Activated T-helper 17 cell treated with anti-CD3 and anti-CD28 coated beads, Interleukin-2, amount 50 U/mL, for 72 hours (primary cell): ENCODE results near the gene CSTB. TPM values are rescaled to one million over a fixed set of nuclear protein-coding genes. Genes with fewer than 3 reads are reported as not detected.

Experiments used
- ATAC-seq: fragments of 150-1000 bp; cut with Tn5 transposase; replicated peaks from 2 replicates; pipeline ENCODE4 v1.10.0; 2021; ENCODE audit warnings: mild to moderate bottlenecking, moderate library complexity
- H3K27ac Mint-ChIP-seq: one replicate; pipeline ENCODE4 v1.8.0; 2022; ENCODE audit warnings: mixed read lengths
- H3K27me3 Mint-ChIP-seq: one replicate; pipeline ENCODE4 v1.8.0; 2022; ENCODE audit warnings: mixed read lengths
- H3K36me3 Mint-ChIP-seq: one replicate; pipeline ENCODE4 v1.8.0; 2022; ENCODE audit warnings: low read depth, mild to moderate bottlenecking, mixed read lengths
- H3K4me1 Mint-ChIP-seq: one replicate; pipeline ENCODE4 v1.8.0; 2022; ENCODE audit warnings: mixed read lengths
- H3K4me3 Mint-ChIP-seq: one replicate; pipeline ENCODE4 v1.8.0; 2022; ENCODE audit warnings: mild to moderate bottlenecking, mixed read lengths
- H3K9me3 Mint-ChIP-seq: one replicate; pipeline ENCODE4 v1.8.0; 2022; ENCODE audit warnings: mixed read lengths
- total RNA-seq, 2 donors: library from RNA; stranded (reverse); gene quantifications; one replicate each; pipeline ENCODE4 v1.2.3, GENCODE V29; 2022

Gene CSTB
- total RNA-seq, 2 donors from 2014 or later: 32.5 to 33.6 TPM

DNA sequence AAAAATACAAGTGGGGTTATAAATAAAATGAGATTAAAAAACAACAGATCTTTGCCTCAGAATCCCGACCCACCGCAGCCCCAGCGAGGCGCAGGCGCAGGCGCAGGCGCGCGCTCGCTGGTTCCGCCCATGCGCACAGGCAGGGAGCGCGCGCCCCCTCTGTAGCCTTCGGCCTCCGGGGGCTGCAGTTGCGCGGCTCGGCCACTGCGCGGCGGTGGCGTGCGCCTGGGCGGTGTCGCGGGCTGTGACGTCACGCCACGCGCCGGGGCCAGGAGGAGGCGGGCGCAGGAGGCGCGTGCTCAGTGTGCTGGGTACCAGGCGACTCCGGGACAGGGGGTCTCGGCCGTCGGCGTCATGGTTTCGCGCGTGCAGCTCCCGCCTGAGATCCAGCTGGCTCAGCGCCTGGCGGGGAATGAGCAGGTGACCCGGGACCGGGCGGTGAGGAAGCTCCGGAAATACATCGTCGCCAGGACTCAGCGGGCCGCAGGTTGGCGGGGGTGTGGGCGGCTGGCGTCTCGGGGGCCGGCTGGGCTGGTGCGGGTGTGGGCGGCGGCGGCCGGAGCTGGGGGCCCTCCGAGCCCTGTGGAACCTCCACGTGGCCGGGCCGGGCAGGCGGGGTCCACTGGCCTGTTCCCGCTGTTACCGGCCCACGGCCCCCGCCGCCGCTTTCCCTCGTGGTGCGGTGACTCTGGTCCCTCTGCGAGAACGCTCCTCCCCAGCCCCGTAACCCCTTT, 13.3 kb upstream of the CSTB start, which contains the start of gene RRP1:
RRP1 (plus strand) TSS at position 302 of the 734 bp plus-strand sequence; CDS start at position 355, 53 bp downstream.
- Mint-ChIP-seq H3K4me1 (peaks cover 11% of the 10 kb centered on the region), H3K9me3 (no peaks in the 10 kb centered on the region), H3K36me3 (peaks cover 48% of the 10 kb centered on the region), H3K4me3 (peak within 1 kb of the TSS; percentile 98), H3K27ac (peak within 1 kb of the TSS; percentile 93), H3K27me3 (no peaks in the 10 kb centered on the region)
- ATAC-seq: peak; percentile 92

DNA sequence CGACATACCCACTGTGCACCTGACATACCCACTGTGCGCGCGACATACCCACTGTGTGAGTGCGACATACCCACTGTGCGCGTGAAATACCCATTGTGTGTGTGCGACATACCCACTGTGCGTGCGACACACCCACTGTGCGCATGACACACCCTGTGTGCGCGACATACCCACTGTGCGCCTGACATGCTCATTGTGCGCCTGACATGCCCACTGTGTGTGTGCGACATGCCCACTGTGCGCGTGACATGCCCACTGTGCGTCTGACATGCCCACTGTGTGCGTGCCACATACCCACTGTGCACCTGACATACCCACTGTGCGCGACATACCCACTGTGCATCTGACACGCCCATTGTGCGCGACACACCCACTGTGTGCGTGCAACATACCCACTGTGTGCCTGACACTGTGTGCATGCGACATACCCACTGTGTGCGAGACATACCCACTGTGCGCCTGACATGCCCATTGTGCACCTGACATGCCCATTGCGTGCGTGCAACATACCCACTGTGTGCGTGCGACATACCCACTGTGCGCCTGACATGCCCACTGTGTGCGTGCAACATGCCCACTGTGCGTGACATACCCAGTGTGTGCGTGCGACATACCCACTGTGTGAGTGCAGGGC, 10.8 kb upstream of the CSTB start:
- no peak for ATAC-seq
- peaks cover 16% of the 10 kb centered on the region for H3K4me1 Mint-ChIP-seq
- no peaks in the 10 kb centered on the region for H3K9me3 Mint-ChIP-seq
- no peaks in the 10 kb centered on the region for H3K27me3 Mint-ChIP-seq
- H3K4me3 Mint-ChIP-seq: no peak overlapping the region
- peaks cover 23% of the 10 kb centered on the region for H3K36me3 Mint-ChIP-seq
- H3K27ac Mint-ChIP-seq: no peak overlapping the region

DNA sequence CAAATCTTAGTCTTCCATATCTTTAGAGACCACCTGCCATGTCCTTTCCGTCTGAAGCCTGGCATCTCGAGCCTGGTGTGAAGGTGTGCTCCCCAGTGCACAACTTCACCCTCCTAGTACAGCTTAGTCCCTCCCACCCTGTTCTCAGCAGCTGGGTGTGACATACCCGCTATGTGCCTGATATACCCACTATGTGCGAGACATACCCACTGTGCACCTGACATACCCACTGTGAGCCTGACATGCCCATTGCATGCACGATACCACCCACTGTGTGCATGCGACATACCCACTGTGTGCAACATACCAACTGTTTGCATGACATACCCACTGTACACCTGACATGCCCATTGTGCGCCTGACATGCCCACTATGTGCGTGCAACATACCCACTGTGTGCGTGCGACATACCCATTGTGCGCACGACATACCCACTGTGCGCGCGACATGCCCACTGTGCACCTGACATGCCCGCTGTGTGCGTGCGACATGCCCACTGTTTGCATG, 10.2 kb upstream of the CSTB start:
- Mint-ChIP-seq H3K4me3 (no peak overlapping the region), H3K36me3 (peaks cover 17% of the 10 kb centered on the region), H3K9me3 (no peaks in the 10 kb centered on the region), H3K27me3 (no peaks in the 10 kb centered on the region), H3K27ac (no peak overlapping the region), H3K4me1 (peaks cover 14% of the 10 kb centered on the region)
- ATAC-seq: no peak

DNA sequence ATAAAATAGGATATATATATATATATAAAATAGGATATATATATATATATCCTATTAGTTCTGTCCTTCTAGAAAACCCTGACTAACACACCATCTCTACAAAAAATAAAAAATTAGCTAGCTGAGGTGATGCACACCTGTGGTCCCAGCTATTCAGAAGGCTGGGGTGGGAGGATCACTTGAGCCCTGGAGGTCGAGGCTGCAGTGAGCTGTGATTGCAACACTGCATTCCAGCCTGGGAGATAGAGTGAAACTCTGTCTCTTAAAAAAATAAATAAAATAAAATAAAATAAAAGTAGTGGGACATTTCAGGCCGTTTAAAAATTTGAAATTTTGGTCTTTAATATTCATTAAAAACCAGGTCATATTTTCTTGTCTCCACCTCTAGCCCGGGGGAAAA, 9.0 kb upstream of the CSTB start:
- no peaks in the 10 kb centered on the region for H3K9me3 Mint-ChIP-seq

DNA sequence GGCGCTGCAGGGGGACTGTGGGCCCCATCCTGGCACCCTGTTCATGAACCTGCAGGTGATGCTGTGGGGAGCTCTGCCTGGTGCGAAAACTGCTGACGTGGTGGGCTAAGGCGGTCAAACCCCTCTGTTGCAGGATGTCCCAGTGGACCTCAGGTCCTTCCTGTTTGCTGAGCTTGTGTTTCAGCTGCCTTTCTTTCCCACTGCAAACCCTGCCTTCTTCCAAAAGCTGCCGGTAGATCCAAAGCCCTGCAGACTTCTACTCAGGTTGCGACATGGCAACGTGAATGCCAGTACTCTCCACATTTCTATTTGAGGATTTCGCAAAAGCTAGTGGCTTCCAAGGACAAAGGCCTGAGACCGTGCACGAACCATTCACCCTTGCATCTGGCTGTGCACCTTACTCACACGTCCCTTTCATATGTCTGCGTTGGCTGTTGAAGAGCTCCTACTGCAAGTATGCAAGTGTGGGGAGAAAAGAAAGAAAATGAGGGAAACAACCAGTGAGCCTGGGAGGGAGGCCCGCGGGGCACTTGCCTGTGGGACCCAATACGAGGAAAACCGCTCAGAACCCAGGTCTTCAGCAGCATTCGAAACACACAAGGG, 7.1 kb upstream of the CSTB start:
- Mint-ChIP-seq H3K27me3 (no peaks in the 10 kb centered on the region), H3K4me1 (peaks cover 20% of the 10 kb centered on the region), H3K4me3 (peak overlapping the region; percentile 62), H3K27ac (peak overlapping the region; percentile 77), H3K9me3 (no peaks in the 10 kb centered on the region), H3K36me3 (no peaks in the 10 kb centered on the region)
- ATAC-seq: no peak

More for the DNA sequence above, 9.0 kb upstream of the CSTB start:
- H3K27me3 Mint-ChIP-seq: no peaks in the 10 kb centered on the region
- peaks cover 5% of the 10 kb centered on the region for H3K36me3 Mint-ChIP-seq
- no peak overlapping the region for H3K4me3 Mint-ChIP-seq
- H3K27ac Mint-ChIP-seq: no peak overlapping the region
- no peak for ATAC-seq
- peaks cover 10% of the 10 kb centered on the region for H3K4me1 Mint-ChIP-seq

DNA sequence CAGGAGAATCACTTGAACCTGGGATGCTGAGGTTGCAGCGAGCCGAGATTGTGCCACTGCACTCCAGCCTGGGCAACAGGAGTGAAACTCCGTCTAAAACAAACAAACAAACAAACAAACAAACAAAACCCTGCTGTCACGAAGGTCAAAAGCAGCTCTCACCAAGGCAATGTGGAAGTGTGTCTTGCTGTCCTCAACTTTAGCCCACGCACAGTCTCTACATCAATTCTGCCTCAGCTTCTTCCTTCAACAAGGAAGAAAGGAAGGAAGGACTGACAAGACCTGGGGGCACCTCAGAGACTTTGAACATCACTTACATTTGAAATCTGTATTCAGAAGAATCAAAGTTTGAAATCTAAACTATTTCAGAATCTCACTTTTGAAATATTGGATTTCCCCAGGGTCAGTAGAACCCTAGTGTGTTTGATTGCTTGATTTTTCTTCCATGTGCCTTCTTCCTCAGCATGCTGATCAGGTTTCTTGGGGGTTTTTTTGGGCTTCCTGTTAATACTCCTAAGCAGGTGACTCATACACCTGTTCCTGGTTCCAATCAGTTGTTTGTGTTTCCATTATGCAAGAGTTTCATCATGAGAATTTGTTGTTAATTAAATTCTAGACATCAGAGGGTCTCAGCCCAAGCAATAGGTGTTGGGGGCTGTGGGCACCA, 6.5 kb upstream of the CSTB start:
- H3K9me3 Mint-ChIP-seq: no peaks in the 10 kb centered on the region
- H3K27me3 Mint-ChIP-seq: no peaks in the 10 kb centered on the region
- peak; percentile 57 for ATAC-seq
- peaks cover 21% of the 10 kb centered on the region for H3K4me1 Mint-ChIP-seq
- H3K27ac Mint-ChIP-seq: peak overlapping the region; percentile 77
- no peaks in the 10 kb centered on the region for H3K36me3 Mint-ChIP-seq
- peak overlapping the region; percentile 62 for H3K4me3 Mint-ChIP-seq

DNA sequence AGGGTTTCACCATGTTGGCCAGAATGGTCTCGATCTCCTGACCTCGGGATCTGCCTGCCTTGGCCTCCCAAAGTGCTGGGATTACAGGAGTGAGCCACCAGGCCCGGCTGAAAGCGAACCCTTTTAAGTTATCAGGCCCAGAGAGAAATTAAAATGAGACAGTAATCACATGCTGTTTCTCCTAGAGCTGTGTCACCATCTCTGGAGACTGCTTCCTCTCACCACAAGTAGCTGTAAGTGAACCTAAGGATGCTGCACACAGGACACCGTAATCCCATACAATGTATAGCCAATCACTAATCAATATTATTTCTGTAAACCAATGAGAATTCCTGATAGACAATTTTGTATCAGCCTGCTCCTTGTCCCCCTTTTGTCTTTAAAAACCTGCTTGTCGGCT, 5.7 kb upstream of the CSTB start:
- no peak for ATAC-seq
- peaks cover 21% of the 10 kb centered on the region for H3K4me1 Mint-ChIP-seq
- H3K27me3 Mint-ChIP-seq: no peaks in the 10 kb centered on the region
- H3K4me3 Mint-ChIP-seq: peak overlapping the region; percentile 62
- no peaks in the 10 kb centered on the region for H3K36me3 Mint-ChIP-seq
- H3K9me3 Mint-ChIP-seq: no peaks in the 10 kb centered on the region
- H3K27ac Mint-ChIP-seq: peak overlapping the region; percentile 77

DNA sequence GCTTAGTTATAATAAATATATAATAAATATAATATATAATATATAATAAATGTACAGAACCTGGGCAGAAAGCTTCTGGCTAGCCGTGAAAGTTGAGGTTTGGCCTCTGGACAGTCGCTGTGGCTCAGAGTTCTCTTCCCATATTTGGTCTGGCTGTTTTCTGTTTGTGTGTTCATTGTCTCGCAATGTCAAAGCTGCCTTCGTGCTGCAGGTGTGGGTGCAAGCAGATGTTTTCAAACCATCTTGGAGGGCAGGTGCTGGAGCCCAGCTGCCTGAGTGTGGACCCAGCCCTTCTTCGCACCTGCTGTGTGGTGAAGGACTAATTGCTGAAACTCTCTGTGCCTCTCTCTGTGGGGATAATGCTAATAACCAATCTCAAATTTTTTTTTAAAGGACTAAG, 3.6 kb upstream of the CSTB start:
- ATAC-seq: no peak

DNA sequence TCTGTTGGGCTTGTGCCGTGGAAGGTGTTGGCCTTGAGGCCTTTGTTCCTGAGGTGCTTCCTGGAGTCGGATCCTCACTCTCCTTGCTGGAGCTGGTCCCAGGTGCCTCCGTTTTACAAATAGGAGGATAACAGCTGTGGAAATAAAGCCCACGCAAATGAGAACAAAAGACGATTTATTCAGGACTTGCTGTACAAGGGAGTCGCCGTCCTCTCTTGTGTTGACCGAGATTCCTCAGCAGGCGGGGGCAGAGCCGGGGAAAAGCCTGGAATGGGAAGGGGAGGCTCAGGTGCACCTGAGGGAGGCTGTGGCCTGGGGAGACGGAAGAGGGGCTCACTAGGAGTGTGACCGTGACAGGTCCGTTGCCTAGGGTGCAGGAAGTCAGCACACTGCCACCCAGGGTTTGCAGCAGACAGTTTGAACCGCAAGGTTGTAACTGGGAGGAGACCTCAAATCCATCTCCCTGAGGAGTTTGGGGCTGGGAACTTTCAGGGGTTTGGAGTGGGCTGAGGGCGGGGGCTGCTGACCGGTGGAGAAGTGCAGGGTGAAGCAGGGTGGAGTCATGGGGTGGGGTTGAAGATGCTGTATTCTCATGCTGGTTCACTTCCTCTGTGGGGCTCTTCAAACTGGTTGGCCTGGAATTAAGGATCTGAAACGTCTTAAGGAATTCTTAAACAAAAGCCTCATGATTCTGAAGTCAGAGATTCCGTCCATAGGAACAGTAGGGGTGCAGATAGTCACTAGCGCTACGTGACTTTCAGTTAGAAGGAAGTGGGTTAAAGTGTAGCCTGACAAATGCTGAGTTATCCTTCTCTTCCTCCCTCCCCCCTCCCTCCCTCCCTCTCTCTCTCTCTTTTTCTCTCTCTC, 2.6 kb upstream of the CSTB start:
- H3K4me3 Mint-ChIP-seq: peak overlapping the region; percentile 90
- no peaks in the 10 kb centered on the region for H3K27me3 Mint-ChIP-seq
- H3K4me1 Mint-ChIP-seq: peaks cover 25% of the 10 kb centered on the region
- peak overlapping the region; percentile 83 for H3K27ac Mint-ChIP-seq
- peaks cover 18% of the 10 kb centered on the region for H3K36me3 Mint-ChIP-seq
- ATAC-seq: peak; percentile 22
- H3K9me3 Mint-ChIP-seq: no peaks in the 10 kb centered on the region

More for the DNA sequence above, 3.6 kb upstream of the CSTB start:
- Mint-ChIP-seq H3K4me3 (peak overlapping the region; percentile 90), H3K4me1 (peaks cover 21% of the 10 kb centered on the region), H3K27ac (peak overlapping the region; percentile 83), H3K36me3 (peaks cover 8% of the 10 kb centered on the region), H3K27me3 (no peaks in the 10 kb centered on the region), H3K9me3 (no peaks in the 10 kb centered on the region)

DNA sequence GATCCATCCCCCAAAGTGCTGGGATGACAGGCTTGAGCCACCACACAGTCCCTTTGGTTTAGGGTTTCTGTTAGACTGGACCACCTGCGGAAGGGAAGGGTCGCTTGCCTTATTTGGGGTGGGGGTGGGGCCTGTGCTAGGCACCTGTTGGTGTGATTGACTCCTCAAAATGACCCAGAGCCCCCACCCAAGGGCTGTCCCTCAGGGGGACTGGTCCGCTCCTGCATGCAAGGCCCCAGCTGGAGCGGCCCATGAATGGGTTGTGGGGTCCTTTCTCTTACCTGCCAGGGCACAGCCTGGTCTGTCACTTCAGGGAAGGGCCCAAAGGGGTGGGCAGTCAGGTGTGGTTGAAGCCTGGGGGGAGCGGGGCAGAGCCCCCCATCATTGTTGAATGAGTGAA, 1.8 kb upstream of the CSTB start:
- H3K4me1 Mint-ChIP-seq: peaks cover 21% of the 10 kb centered on the region
- peak overlapping the region; percentile 83 for H3K27ac Mint-ChIP-seq
- H3K4me3 Mint-ChIP-seq: peak overlapping the region; percentile 90
- H3K36me3 Mint-ChIP-seq: peaks cover 25% of the 10 kb centered on the region
- H3K27me3 Mint-ChIP-seq: no peaks in the 10 kb centered on the region
- no peak for ATAC-seq
- H3K9me3 Mint-ChIP-seq: no peaks in the 10 kb centered on the region

DNA sequence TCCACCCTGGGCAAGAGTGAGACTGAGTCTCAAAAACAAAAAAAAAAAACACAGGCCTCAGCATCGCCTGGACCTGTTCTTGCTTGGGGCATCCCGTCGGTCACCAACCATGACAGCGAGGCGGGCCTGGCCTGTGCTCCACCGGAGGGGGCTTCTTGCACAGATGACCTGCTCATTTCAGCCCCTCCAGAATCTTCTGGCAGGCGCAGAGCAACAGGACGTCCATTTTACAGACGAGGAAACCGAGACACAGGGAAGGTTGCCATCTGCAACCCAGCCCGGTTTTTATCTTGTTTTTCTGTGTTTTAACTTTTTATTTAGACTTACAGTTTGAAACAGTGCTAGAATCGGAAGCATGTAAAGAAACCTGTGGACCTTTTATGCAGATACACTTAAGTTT, 918 bp downstream of the CSTB start:
- no peaks in the 10 kb centered on the region for H3K9me3 Mint-ChIP-seq
- peak overlapping the region; percentile 83 for H3K27ac Mint-ChIP-seq
- peak overlapping the region; percentile 90 for H3K4me3 Mint-ChIP-seq
- H3K36me3 Mint-ChIP-seq: peaks cover 27% of the 10 kb centered on the region
- no peak for ATAC-seq
- H3K27me3 Mint-ChIP-seq: no peaks in the 10 kb centered on the region
- peaks cover 15% of the 10 kb centered on the region for H3K4me1 Mint-ChIP-seq

DNA sequence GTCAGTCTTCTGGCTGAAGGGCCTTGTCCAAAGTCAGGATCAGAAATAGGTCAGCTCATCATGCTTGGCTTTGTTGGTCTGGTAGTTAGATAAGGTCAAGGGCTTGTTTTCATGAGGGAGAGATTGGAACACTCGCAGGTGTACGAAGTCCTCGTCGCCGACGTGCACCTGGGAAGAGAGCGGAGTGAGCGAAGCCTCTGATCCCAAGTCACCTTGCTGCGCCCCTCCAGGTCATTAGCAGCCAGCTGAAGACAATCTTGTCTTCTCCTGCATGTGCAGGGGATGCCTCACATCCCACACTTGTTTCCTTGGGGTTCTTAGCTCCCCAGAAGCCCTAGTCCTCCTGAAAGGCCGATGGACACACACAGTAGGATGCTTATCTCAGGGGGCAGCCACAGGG, 1.9 kb downstream of the CSTB start:
- ATAC-seq: no peak
- no peaks in the 10 kb centered on the region for H3K9me3 Mint-ChIP-seq
- peaks cover 15% of the 10 kb centered on the region for H3K4me1 Mint-ChIP-seq
- H3K36me3 Mint-ChIP-seq: peaks cover 27% of the 10 kb centered on the region
- no peak overlapping the region for H3K27ac Mint-ChIP-seq
- H3K4me3 Mint-ChIP-seq: peak overlapping the region; percentile 90
- no peaks in the 10 kb centered on the region for H3K27me3 Mint-ChIP-seq

DNA sequence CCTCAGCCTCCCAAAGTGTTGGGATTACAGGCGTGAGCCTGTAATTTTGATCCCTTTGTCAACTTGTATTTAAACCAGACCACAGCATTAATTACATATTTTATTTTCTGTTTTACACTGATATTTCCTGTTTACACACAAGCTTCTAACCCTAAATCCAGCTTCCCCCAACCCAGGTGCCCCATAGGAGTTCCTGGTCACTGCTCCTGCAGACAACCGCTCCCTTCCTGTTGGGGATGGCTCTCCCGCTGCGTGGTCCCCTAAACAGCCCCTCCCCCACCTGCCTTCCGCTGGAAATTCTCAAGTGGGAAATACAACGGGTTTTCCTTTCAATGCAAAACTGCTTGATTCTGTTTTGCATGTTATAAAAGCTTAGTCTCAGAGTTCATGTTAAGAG, 3.7 kb downstream of the CSTB start:
- no peaks in the 10 kb centered on the region for H3K9me3 Mint-ChIP-seq
- no peaks in the 10 kb centered on the region for H3K27me3 Mint-ChIP-seq
- peaks cover 27% of the 10 kb centered on the region for H3K36me3 Mint-ChIP-seq
- H3K4me3 Mint-ChIP-seq: no peak overlapping the region
- H3K27ac Mint-ChIP-seq: no peak overlapping the region
- ATAC-seq: no peak
- H3K4me1 Mint-ChIP-seq: peaks cover 4% of the 10 kb centered on the region
